Stomach (tissue), 4 donors: ENCODE results near the gene KLHDC2.

Experiments
- EP300 ChIP-seq: sonication (generic); formaldehyde crosslinking; IDR thresholded peaks from one replicate; pipeline ENCODE4 v1.6.1; 2017; ENCODE audit warnings: antibody characterized with exemption
- POLR2A ChIP-seq, 4 donors: fragments of 450-650 bp; IDR thresholded peaks; one replicate each; pipeline ENCODE4 v1.6.1; 2016; ENCODE audit warnings: antibody characterized with exemption in 4 of 4, control low read depth in 2 of 4, mild to moderate bottlenecking in 1 of 4, moderate library complexity in 1 of 4
- TF ChIP-seq, protein P1 (sequence below), 7 experiments: fragments of 450-650 bp in 4 of 7; fragments of 200-600 bp in 3 of 7; sonication (generic) in 3 of 7; IDR thresholded peaks; one replicate each; pipeline ENCODE4 v1.5.1; 2016 to 2019; ENCODE audit warnings: antibody characterized with exemption in 7 of 7, control low read depth in 2 of 7, mild to moderate bottlenecking in 1 of 7

DNA sequence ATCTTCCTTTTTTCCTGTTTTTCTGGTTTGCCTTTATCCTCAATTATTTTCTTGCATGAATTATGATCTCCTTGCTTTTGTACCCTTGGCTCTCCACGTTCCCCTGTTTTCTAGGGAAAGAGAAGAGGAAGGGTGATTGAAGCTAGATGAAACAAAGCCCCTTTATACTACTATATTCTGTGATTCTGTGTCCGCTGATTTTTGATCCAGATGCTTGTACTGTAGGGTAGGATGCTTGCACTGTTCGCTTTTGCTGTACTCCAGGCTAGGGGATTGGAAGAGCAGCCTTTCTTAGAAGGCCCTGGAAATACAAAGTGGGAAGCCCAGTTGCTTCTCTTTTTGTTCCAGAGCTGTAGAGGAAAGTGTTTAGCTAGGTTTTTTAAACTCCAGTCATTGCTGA, 35.1 kb upstream of the KLHDC2 start:
- no peak for TF ChIP-seq POLR2A (IDR thresholded peaks at IDR 0.05)
- no peak for TF ChIP-seq EP300
- TF ChIP-seq, protein P1, sequence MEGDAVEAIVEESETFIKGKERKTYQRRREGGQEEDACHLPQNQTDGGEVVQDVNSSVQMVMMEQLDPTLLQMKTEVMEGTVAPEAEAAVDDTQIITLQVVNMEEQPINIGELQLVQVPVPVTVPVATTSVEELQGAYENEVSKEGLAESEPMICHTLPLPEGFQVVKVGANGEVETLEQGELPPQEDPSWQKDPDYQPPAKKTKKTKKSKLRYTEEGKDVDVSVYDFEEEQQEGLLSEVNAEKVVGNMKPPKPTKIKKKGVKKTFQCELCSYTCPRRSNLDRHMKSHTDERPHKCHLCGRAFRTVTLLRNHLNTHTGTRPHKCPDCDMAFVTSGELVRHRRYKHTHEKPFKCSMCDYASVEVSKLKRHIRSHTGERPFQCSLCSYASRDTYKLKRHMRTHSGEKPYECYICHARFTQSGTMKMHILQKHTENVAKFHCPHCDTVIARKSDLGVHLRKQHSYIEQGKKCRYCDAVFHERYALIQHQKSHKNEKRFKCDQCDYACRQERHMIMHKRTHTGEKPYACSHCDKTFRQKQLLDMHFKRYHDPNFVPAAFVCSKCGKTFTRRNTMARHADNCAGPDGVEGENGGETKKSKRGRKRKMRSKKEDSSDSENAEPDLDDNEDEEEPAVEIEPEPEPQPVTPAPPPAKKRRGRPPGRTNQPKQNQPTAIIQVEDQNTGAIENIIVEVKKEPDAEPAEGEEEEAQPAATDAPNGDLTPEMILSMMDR (IDR thresholded peaks at IDR 0.05): no peak
